ENCODE measurements around the gene RDH11.

DNA sequence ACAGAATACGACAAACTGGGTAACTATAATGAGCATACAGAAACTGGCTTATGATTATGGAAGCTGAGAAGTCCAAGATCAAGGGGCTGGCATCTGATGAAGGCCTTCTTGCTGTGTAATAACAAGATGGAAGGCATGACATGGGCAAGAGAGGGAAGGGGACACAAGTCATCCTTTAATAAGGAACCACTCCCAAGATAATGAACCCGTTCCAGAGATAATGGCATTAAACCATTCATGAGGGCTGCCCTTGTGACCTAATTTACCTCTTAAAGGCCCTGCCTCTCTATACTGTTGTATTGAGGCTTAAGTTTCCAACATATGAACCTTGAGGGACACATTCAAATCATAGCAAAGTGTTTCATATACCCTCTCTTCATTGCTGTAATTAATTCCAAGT, 16.6 kb downstream of the RDH11 start:
- TF ChIP-seq, protein P1, sequence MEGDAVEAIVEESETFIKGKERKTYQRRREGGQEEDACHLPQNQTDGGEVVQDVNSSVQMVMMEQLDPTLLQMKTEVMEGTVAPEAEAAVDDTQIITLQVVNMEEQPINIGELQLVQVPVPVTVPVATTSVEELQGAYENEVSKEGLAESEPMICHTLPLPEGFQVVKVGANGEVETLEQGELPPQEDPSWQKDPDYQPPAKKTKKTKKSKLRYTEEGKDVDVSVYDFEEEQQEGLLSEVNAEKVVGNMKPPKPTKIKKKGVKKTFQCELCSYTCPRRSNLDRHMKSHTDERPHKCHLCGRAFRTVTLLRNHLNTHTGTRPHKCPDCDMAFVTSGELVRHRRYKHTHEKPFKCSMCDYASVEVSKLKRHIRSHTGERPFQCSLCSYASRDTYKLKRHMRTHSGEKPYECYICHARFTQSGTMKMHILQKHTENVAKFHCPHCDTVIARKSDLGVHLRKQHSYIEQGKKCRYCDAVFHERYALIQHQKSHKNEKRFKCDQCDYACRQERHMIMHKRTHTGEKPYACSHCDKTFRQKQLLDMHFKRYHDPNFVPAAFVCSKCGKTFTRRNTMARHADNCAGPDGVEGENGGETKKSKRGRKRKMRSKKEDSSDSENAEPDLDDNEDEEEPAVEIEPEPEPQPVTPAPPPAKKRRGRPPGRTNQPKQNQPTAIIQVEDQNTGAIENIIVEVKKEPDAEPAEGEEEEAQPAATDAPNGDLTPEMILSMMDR (IDR thresholded peaks at IDR 0.05), result no peak
- no peak for TF ChIP-seq POLR2A (IDR thresholded peaks at IDR 0.05)
